GM04503 (cell line): ENCODE measurements around the gene MRAS.

ENCODE experiments used
- DNase-seq: peaks from one replicate; pipeline ENCODE4 v3.0.0-alpha.2; 2012; ENCODE audit warnings: low read depth

Gene MRAS

DNA sequence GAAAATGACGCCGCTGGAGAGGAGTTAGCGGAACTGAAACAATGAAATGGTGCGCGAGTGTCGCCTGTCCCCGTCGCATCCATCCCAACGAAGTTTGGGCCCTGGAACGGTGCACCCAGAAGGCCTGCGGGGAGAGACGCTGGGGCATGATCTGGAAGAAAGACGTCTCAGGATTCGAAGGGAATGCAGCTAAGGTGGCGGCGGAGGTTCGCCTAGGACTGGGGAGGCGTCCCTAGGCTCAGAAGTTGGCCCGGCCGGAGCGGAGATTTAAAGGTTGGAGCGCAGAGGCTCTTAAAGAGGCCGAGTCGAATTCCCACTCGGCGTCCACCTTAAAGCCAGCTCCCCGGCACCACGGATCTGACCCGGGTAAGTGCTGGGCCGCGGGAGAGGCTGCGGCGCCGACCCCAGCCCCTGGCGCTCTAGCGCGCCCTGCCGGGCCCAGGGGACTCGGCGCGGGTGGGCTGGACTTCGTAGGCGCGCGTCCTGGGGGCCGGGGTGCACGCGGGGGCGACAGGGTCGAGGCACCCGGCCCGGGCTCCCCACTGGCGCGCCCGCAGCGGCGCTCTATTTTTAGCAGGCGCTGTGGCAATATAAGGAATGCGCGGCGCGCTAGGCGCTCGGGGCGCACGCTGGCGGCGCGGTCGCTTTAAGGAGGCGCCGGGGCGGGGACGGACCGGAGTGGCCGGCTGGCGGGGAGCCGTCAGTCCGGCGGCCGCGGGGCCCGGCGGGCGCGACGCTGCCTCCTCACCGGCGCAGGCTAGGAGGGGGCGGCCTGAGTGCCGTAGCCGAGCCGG, at the start of gene MRAS:
Gene MRAS (plus strand): TSS at position 620 of the 794 bp plus-strand sequence. CDS start 24,305 bp downstream, outside the sequence.
- DNase-seq, result peak; percentile 45

DNA sequence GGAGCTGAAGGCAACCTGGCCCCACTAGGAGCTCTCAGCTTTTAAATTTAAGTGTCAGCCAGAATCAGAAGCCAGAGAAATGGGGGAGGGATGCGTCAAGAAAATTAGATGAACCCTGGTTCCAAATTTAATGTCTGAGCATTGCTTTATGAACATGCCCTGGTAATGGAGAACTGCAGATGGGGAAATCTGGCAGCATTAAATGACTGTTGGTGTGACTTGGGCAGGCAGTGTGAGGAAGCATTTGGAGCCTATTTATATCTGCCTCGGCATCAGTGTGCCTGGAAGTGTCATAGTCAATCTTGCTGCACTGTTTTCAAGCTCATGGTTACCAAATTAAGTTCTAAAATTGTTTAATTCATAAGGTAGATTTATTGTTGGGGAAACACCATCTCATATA, 47.7 kb upstream of the MRAS start:
- no peak for DNase-seq

GRCh38 chr3:138303474-138303873, 44.9 kb upstream of the MRAS start:
- no peak for DNase-seq

- DNase-seq, result no peak
Observed at GRCh38 chr3:138307899-138308298, 40.5 kb upstream of the MRAS start.

- no peak for DNase-seq
Observed at GRCh38 chr3:138308783-138309182, 39.6 kb upstream of the MRAS start.

DNA sequence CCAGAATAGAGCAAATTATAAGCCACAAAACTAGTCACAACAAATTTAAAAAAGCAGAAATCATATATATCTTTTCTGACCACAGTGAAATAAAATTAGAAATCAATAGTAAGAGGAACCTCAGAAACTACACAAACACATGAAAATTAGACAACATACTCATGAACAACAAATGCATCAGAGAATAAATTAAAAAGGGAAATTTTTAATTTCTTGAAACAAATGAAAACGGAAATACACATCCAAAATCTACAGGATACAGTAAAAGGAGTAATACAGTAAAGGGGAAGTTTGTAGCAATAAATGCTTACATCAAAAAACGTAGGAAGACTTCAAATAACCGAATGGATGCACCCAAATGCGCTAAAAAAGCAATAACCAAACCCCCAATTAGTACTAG, 37.9 kb upstream of the MRAS start:
- DNase-seq, result no peak

DNA sequence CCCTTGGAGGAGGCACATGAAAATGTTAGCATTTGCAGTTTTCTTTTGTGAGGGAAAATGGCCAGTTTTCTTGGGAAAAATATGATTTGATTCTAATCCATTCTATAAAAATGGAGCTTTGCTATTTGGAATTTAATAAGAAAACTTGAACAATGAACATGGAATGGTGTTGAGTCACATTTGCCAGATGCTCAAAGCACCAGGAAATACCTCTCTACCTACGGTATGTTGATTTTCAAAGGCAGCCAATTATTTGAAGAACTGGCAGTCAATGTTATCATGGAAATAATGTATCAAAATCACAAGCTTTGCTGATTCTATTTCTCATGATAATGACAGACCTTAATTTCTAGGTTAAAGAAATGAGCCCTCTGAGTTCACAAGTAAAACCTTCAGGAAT, 33.6 kb upstream of the MRAS start:
- no peak for DNase-seq

- no peak for DNase-seq
Observed at GRCh38 chr3:138317687-138318086, 30.7 kb upstream of the MRAS start.

- DNase-seq, result no peak
Observed at GRCh38 chr3:138323971-138324370, 24.4 kb upstream of the MRAS start.

DNA sequence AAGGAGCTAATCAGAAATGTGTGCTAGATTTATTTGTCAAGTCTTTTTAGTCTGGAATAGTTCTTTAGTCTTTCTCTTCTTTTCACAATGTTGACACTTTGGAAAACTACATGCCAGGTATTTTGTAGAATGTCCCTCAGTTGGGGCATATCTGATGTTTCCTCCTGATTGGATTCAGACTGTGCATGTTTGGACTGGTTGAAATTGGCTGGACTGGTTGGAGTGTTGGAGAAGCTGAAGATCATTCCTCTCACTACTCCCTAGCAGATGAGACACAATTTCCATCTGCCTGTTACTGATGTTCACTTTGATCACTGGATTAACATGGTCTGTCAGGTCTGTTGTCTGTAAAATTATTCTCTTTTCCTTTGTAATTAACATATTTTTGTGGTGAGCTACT, 22.4 kb upstream of the MRAS start:
- no peak for DNase-seq

GRCh38 chr3:138326866-138327595, 21.3 kb upstream of the MRAS start:
- no peak for DNase-seq

- DNase-seq, result no peak
Observed at GRCh38 chr3:138327831-138328230, 20.5 kb upstream of the MRAS start.

- DNase-seq, result no peak
Observed at GRCh38 chr3:138328341-138328740, 20.0 kb upstream of the MRAS start.

DNA sequence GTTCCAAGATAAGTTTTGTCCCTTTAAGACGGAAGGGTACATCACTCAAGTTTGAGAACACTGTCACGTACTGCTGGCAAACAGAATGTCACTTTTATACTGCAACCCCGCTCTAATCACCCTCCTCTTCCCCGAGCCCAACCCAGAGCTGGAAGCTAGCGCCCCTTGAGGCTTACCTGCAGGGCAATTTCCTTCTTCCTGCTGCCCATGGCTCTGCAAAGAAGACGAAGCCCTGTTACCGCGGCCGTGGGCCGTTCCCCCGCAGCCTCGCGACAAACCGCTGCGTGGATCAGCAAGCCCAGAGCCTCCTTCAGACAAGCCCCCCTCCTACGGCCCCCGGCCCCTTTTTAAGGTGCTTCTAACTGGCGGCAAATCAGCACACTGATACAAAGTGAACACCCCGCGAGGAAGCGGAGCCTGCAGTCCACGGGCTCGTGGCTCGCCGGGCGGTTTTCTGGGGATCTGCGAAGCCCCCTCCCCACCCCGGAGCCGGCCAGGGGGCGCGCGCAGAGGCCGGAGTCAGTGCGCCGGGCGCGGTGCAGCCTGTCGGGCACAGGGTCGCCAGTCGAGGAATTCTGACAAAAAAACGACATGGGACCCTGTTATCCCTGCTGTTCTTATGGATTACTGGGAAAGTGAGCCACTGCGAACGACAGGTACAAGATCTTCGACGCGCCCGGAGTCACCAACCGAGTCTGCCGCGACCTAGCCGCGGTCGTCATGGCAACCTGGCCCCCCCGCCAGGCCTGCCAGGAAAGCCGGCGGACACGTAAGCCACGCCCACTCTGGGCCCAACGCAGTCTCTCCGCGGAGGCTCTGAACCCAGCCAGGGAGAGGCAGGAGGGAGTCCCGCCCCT, 19.0 kb upstream of the MRAS start, which contains the start of gene NME9:
Gene NME9 (minus strand): TSS at position 725 of the 857 bp plus-strand sequence. CDS start 516 bp downstream, at position 209.
- DNase-seq, result no peak

DNA sequence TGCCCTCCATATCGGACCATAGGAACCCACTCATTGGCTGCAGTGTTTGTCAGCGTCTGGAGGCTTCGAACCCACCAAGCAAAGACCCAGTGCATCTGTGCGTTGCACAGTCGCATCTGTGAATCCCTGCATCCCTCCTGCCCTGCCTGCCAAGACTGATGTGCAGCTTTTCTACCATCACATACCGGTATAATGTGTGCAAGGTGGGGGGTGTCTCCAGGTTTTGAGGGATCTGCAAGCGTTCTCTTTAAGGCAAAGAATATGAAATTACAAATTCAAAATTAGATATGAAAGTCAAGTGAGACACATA, 18.4 kb upstream of the MRAS start:
- no peak for DNase-seq

GRCh38 chr3:138331143-138331894, 17.1 kb upstream of the MRAS start:
- no peak for DNase-seq

GRCh38 chr3:138332472-138333073, 15.8 kb upstream of the MRAS start:
- no peak for DNase-seq

DNA sequence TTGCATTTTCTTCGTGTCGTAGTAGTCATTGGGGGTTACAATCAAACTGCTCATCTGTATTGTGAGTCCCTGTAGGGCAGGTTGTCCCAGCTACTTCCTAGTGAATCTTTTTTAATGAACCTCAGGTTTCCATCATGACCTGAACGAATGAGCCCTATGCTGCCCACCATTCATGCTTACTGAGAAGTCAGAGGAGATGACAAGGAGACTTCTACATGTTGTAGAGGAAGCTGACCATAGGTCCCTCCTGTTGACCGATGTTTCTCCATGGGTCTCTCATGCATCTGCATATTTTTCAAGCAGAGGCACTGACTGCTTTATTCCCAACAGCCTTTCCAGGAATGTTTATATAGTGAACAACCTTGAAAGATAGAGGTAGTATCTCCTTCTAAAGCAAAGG, 13.8 kb upstream of the MRAS start:
- DNase-seq, result no peak

DNA sequence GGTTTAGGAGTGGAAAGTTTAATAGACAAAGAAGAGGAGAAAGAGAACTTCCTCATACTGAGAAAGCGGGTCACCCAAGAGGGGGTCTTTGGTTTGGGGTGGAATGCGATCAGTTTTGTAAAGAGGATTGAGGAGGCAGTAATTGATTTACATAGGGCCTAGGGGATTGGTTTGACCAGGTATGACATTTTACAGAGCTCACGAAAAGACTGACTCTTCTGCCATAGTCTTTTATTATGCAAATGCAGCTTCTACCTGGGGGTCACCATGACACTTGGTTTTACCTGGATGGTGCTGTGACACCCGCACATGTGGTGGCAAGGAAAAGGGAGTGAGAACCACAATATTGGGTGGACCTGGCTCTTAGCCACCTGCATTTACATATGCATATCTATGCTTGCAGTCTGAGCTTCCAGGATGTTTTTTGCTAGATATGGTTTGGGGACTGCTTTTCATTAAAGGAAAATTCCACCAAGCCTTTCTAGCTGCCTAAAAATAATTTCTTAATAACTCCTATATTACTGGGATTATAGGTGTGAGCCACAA, 11.9 kb upstream of the MRAS start:
- no peak for DNase-seq

- DNase-seq, result no peak
Observed at GRCh38 chr3:138338244-138338643, 10.1 kb upstream of the MRAS start.

DNA sequence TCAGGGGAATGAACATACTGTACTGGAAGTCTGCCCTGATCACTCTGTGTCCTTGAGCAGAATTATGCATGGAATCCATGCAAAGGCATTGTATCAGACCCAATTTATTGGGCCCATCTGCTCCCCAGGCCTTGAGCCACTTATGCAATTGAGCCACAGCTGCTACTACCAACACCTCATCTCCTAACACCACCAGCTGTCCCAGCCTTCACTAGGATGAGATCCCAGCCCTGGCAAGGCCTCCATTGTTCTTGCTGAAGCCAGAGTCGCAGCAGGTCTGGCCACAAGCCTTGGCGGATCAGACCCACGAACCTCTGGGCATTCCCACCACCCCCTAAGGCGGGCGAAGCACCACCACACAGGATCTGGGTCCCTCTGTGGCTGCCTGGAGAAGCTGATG, 9.6 kb upstream of the MRAS start:
- DNase-seq, result no peak
